HepG2 (cell line): ENCODE measurements around the gene PYGO2. TPM values are rescaled to one million over a fixed set of nuclear protein-coding genes. Genes with fewer than 3 reads are reported as not detected.

ENCODE experiments used
- CAMTA2 ChIP-seq: sonication (generic); formaldehyde crosslinking; IDR thresholded peaks from 2 replicates; pipeline ENCODE4 v1.4.0; 2020; ENCODE audit warnings: mild to moderate bottlenecking, missing genetic modification reagents, borderline replicate concordance
- CCAR2 ChIP-seq: fragments of 200-400 bp; formaldehyde crosslinking; optimal IDR thresholded peaks from 2 replicates; pipeline ENCODE3; 2018; ENCODE audit warnings: low read depth, mild to moderate bottlenecking, low read length, moderate library complexity
- DNMT1 ChIP-seq: sonication (generic); formaldehyde crosslinking; IDR thresholded peaks from 2 replicates; pipeline ENCODE4 v1.5.1; 2020; ENCODE audit warnings: mild to moderate bottlenecking, missing genetic modification reagents
- DR1 ChIP-seq: sonication (generic); formaldehyde crosslinking; IDR thresholded peaks from 2 replicates; pipeline ENCODE4 v1.8.0; 2021; ENCODE audit warnings: mild to moderate bottlenecking, missing genetic modification reagents, inconsistent platforms
- EHMT2 ChIP-seq: fragments of 200-600 bp; sonication (generic); IDR thresholded peaks from 2 replicates; pipeline ENCODE4 v1.7.0; 2017; ENCODE audit warnings: antibody characterized with exemption, low read depth, low read length, borderline replicate concordance
- GTF2F1 ChIP-seq: fragments of 150-350 bp; IDR thresholded peaks from 2 replicates; pipeline ENCODE4 v1.6.1; 2014; ENCODE audit warnings: low read length
- MED8 ChIP-seq: sonication (generic); formaldehyde crosslinking; IDR thresholded peaks from 2 replicates; pipeline ENCODE4 v1.8.1; 2023; ENCODE audit warnings: mild to moderate bottlenecking, missing genetic modification reagents; ENCODE audit not compliant: insufficient replicate concordance
- MIER3 ChIP-seq: IDR thresholded peaks from 2 replicates; pipeline ENCODE4 v1.6.1; 2016; ENCODE audit warnings: missing compliant biosample characterization, borderline replicate concordance
- MLLT10 ChIP-seq: sonication (generic); formaldehyde crosslinking; IDR thresholded peaks from 2 replicates; pipeline ENCODE4 v1.4.0; 2020; ENCODE audit warnings: missing genetic modification reagents
- NCOA2 ChIP-seq: sonication (generic); formaldehyde crosslinking; IDR thresholded peaks from 2 replicates; pipeline ENCODE4 v1.8.0; 2022; ENCODE audit warnings: inconsistent platforms
- NFKBIZ ChIP-seq: IDR thresholded peaks from 2 replicates; pipeline ENCODE4 v1.6.1; 2018; ENCODE audit warnings: missing genetic modification reagents, missing compliant biosample characterization
- NFYC ChIP-seq: IDR thresholded peaks from 2 replicates; pipeline ENCODE4 v1.6.1; 2016; ENCODE audit warnings: missing genetic modification reagents, missing compliant biosample characterization
- POLR2AphosphoS2 ChIP-seq: IDR thresholded peaks from 2 replicates; pipeline ENCODE4 v1.6.1; 2011; ENCODE audit warnings: low read depth, low read length, improper control_type of control experiment
- PRDM4 ChIP-seq: sonication (generic); formaldehyde crosslinking; IDR thresholded peaks from 2 replicates; pipeline ENCODE4 v1.9.0; 2021; ENCODE audit warnings: missing genetic modification reagents, borderline replicate concordance
- SALL2 ChIP-seq: sonication (generic); formaldehyde crosslinking; IDR thresholded peaks from 2 replicates; pipeline ENCODE4 v1.8.1; 2023; ENCODE audit warnings: mild to moderate bottlenecking, missing genetic modification reagents, inconsistent platforms
- SIN3B ChIP-seq: fragments of 150-350 bp; IDR thresholded peaks from 2 replicates; pipeline ENCODE4 v1.6.1; 2014; ENCODE audit warnings: low read length
- SNRNP70 ChIP-seq: fragments of 200-400 bp; formaldehyde crosslinking; IDR thresholded peaks from 2 replicates; pipeline ENCODE4 v1.6.1; 2017; ENCODE audit warnings: mild to moderate bottlenecking, low read depth, low read length, moderate library complexity
- STAG1 ChIP-seq: sonication (generic); formaldehyde crosslinking; IDR thresholded peaks from 2 replicates; pipeline ENCODE4 v1.4.0; 2020; ENCODE audit warnings: missing genetic modification reagents
- THAP11 ChIP-seq: IDR thresholded peaks from 2 replicates; pipeline ENCODE4 v1.6.1; 2016; ENCODE audit warnings: missing biosample characterization, missing genetic modification reagents
- ZFAT ChIP-seq: sonication (generic); formaldehyde crosslinking; conservative IDR thresholded peaks from 2 replicates; pipeline ENCODE4 v1.8.1; 2023; ENCODE audit warnings: missing genetic modification reagents, inconsistent platforms
- ZNF225 ChIP-seq: sonication (generic); formaldehyde crosslinking; IDR thresholded peaks from 2 replicates; pipeline ENCODE4 v1.4.0; 2020; ENCODE audit warnings: mild to moderate bottlenecking, missing genetic modification reagents
- ZNF282 ChIP-seq: fragments of 450-650 bp; IDR thresholded peaks from 2 replicates; pipeline ENCODE4 v1.6.1; 2018; ENCODE audit not compliant: partially characterized antibody
- ZNF468 ChIP-seq: sonication (generic); formaldehyde crosslinking; IDR thresholded peaks from 2 replicates; pipeline ENCODE4 v1.8.0; 2022; ENCODE audit warnings: mild to moderate bottlenecking, moderate library complexity, missing genetic modification reagents
- ZNF687 ChIP-seq: sonication (generic); formaldehyde crosslinking; IDR thresholded peaks from 2 replicates; pipeline ENCODE4 v1.5.1; 2020; ENCODE audit warnings: mild to moderate bottlenecking, missing genetic modification reagents, moderate library complexity
- polyA plus RNA-seq, 8 experiments: library from polyadenylated mRNA; depleted of rRNA in 3 of 8; stranded (reverse) in 7 of 8; unstranded in 1 of 8; fragments of >200 nt; fragmentation: Illumina TruSeq in 4 of 8; extraction: Trizol in 4 of 8; gene quantifications; 2 replicates each; pipeline versions ENCODE4 v1.2.1 to v1.2.3, GENCODE V29; 2011 to 2016; ENCODE audit warnings: low read depth in 4 of 8, missing spikeins in 1 of 8, mixed read lengths in 1 of 8; ENCODE audit not compliant: insufficient read depth in 1 of 8
- total RNA-seq, 5 experiments: library from RNA; depleted of rRNA; stranded (reverse); fragments of >200 nt; fragmentation: Illumina TruSeq; extraction: Trizol; gene quantifications; 2 replicates each; pipeline ENCODE4 v1.2.3, GENCODE V29; 2016; ENCODE audit warnings: low read depth in 1 of 5

The PYGO2 gene
- total and polyA plus RNA-seq, 2 of the 13 experiments (the other 11 are each of a cell fraction or from before 2014, with no cell fraction given): 20.3 to 21.8 TPM

GRCh38 chr1:154944401-154945159 is 17.0 kb downstream of the PYGO2 start (continued):
- TF ChIP-seq PRDM4 (CRISPR knock-in tag) (no peak), CCAR2 (no peak), NCOA2 (CRISPR knock-in tag) (peak; percentile 87), NFYC (CRISPR knock-in tag) (0 out of 2 replicates have a peak, but pooled peaks have one; percentile 7), CAMTA2 (CRISPR knock-in tag) (no peak), ZNF468 (no peak), ZNF282 (no peak), SALL2 (CRISPR knock-in tag) (0 out of 2 replicates have a peak, but pooled peaks have one; percentile 36), EHMT2 (no peak), NFKBIZ (CRISPR knock-in tag) (no peak), ZFAT (no peak), ZNF687 (CRISPR knock-in tag) (peak; percentile 93), MLLT10 (no peak), GTF2F1 (peak; percentile 40; the same call in 1 of the 2 replicates), DNMT1 (CRISPR knock-in tag) (no peak), POLR2AphosphoS2 (no peak), STAG1 (peak; percentile 37), MIER3 (CRISPR knock-in tag) (peak; percentile 74; the same call in 1 of the 2 replicates), THAP11 (CRISPR knock-in tag) (peak; percentile 51; the same call in 1 of the 2 replicates), ZNF225 (no peak), SIN3B (no peak), SNRNP70 (no peak), DR1 (no peak; the same call in 1 of the 2 replicates), MED8 (CRISPR knock-in tag) (no peak)
